H54 (cell line): ENCODE measurements around the gene ARSA.
"Not testable (repeated sequence)": the region's sequence is repeated elsewhere in the genome, so short reads cannot be mapped to it uniquely, and the experiment has no call there.

Experiments used
- DNase-seq: peaks from one replicate; pipeline ENCODE4 v3.0.0; 2011; ENCODE audit warnings: low spot score, mixed read lengths; ENCODE audit not compliant: insufficient read length
- FAIRE-seq: peaks from 3 replicates; lab custom pipeline; 2011; peaks lifted over from hg19 to GRCh38; lab: Jason Lieb, UNC
- POLR2A ChIP-seq: IDR thresholded peaks from 2 replicates; pipeline ENCODE4 v1.6.1; 2011; ENCODE audit warnings: low read depth, mild to moderate bottlenecking, low read length

Gene ARSA

GRCh38 chr22:50670513-50670912 lies 42.6 kb upstream of the ARSA start:
- FAIRE-seq, result no peak
- DNase-seq, result no peak
- no peak for TF ChIP-seq POLR2A

- TF ChIP-seq POLR2A, result no peak
- FAIRE-seq (no peak), DNase-seq (no peak)
Observed at GRCh38 chr22:50665738-50666137, 37.8 kb upstream of the ARSA start.

- TF ChIP-seq POLR2A, result no peak
- DNase-seq (no peak), FAIRE-seq (no peak)
Observed at GRCh38 chr22:50665212-50665611, 37.3 kb upstream of the ARSA start.

GRCh38 chr22:50660306-50660705 lies 32.4 kb upstream of the ARSA start:
- DNase-seq (no peak), FAIRE-seq (no peak)
- TF ChIP-seq POLR2A, result no peak

- DNase-seq, FAIRE-seq: not testable (repeated sequence)
Observed at GRCh38 chr22:50659711-50660110, 31.8 kb upstream of the ARSA start.

- no peak for TF ChIP-seq POLR2A
- FAIRE-seq, result no peak
- no peak for DNase-seq
Observed at GRCh38 chr22:50657925-50658324, 30.0 kb upstream of the ARSA start.

GRCh38 chr22:50656122-50657070 lies 28.4 kb upstream of the ARSA start:
- TF ChIP-seq POLR2A, result no peak
- DNase-seq (peak; percentile 63), FAIRE-seq (no peak)

GRCh38 chr22:50654664-50655063 lies 26.7 kb upstream of the ARSA start:
- FAIRE-seq, DNase-seq: not testable (repeated sequence)

GRCh38 chr22:50653256-50653655 lies 25.3 kb upstream of the ARSA start:
- no peak for FAIRE-seq
- DNase-seq, result no peak
- no peak for TF ChIP-seq POLR2A

- FAIRE-seq, result peak; percentile 36
- not testable (repeated sequence) for DNase-seq
Observed at GRCh38 chr22:50643821-50644101, 15.8 kb upstream of the ARSA start.

- FAIRE-seq, result peak; percentile 50
- DNase-seq, result not testable (repeated sequence)
Observed at GRCh38 chr22:50643021-50643820, 15.3 kb upstream of the ARSA start.

GRCh38 chr22:50641696-50642607 lies 14.0 kb upstream of the ARSA start:
- no peak for TF ChIP-seq POLR2A
- no peak for FAIRE-seq
- no peak for DNase-seq

GRCh38 chr22:50640857-50641647 lies 13.1 kb upstream of the ARSA start:
- TF ChIP-seq POLR2A, result no peak
- no peak for FAIRE-seq
- DNase-seq, result no peak

- not testable (repeated sequence) for DNase-seq, FAIRE-seq
Observed at GRCh38 chr22:50640296-50640695, 12.3 kb upstream of the ARSA start.
